Measurements from ENCODE around the gene SFTPA2.
"Not testable (repeated sequence)": the region's sequence is repeated elsewhere in the genome, so short reads cannot be mapped to it uniquely, and the experiment has no call there.

SFTPA2 gene

DNA sequence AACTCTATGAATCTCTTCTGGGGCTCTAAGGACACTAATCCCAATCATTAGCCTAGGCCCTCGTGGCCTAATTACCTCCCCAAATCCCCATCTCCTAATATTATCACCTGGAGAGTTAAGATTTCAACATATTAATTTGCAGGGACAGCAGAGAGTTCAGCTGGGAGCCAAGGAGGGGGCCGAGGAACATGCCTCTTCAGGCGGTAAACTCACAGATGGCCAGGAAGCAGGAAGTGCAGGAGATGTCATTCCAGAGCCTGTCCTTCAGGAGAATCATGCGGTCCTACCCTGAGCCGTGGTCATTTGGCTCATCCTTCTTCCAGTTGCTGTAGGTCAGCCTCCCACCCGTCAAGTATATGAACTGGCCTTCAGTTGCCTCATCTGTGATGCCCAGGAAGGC, 21.9 kb upstream of the SFTPA2 start:
- CTCF ChIA-PET = no interaction called here
- TF ChIP-seq FOXK2 (IDR thresholded peaks at IDR 0.05) (no peak), NFRKB (IDR thresholded peaks at IDR 0.05) (no peak)
- DNase-seq (ENCODE audit: extremely low spot score) = no peak
- POLR2A ChIA-PET = no interaction called here

DNA sequence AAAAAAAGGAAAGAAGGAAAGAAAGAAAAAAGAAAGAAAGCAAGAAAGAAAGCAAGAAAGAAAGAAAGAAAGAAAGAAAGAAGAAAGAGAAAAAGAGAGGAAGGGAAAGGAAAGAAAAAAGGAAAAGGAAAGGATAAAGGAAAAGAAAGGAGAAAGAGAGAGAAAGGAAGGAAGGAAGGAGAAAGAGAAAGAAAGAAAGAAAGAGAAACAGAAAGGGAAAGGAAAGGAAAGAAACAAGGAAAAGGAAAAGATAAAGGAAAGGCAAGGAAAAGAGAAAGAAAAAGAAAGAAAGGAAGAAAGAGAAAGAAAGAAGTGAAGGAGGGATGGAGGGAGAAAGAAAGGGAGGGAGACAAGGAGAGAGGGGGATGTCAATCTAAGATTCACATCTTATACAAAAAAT, 20.8 kb upstream of the SFTPA2 start:
- TF ChIP-seq TARDBP (IDR thresholded peaks at IDR 0.05) = no peak
- no peak for TF ChIP-seq SP1 (IDR thresholded peaks at IDR 0.05)
- no peak for TF ChIP-seq FOXA1 (IDR thresholded peaks at IDR 0.05)
- TF ChIP-seq SUZ12 (IDR thresholded peaks at IDR 0.05) = no peak
- no peak for TF ChIP-seq ARNT (IDR thresholded peaks at IDR 0.05)
- TF ChIP-seq L3MBTL2 (conservative IDR thresholded peaks at IDR 0.05) = no peak
- TF ChIP-seq, protein P1, sequence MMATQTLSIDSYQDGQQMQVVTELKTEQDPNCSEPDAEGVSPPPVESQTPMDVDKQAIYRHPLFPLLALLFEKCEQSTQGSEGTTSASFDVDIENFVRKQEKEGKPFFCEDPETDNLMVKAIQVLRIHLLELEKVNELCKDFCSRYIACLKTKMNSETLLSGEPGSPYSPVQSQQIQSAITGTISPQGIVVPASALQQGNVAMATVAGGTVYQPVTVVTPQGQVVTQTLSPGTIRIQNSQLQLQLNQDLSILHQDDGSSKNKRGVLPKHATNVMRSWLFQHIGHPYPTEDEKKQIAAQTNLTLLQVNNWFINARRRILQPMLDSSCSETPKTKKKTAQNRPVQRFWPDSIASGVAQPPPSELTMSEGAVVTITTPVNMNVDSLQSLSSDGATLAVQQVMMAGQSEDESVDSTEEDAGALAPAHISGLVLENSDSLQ (IDR thresholded peaks at IDR 0.05) = no peak
- no peak for TF ChIP-seq CTBP1 (IDR thresholded peaks at IDR 0.05; ENCODE audit: borderline replicate concordance)
- no peak for TF ChIP-seq FOXM1 (IDR thresholded peaks at IDR 0.05; ENCODE audit: borderline replicate concordance)
- TF ChIP-seq NFRKB (IDR thresholded peaks at IDR 0.05) = no peak
- TF ChIP-seq ELF4 (IDR thresholded peaks at IDR 0.05) = no peak
- TF ChIP-seq BHLHE40 (IDR thresholded peaks at IDR 0.05; ENCODE audit: borderline replicate concordance) = no peak
- TF ChIP-seq FOXK2 (IDR thresholded peaks at IDR 0.05) = no peak
- no peak for TF ChIP-seq HDGF (IDR thresholded peaks at IDR 0.05; ENCODE audit: borderline replicate concordance)
- no peak for TF ChIP-seq LEF1 (IDR thresholded peaks at IDR 0.05; ENCODE audit: borderline replicate concordance)
- no peak for TF ChIP-seq ZNF384 (IDR thresholded peaks at IDR 0.05)
- DNase-seq (ENCODE audit: extremely low spot score) = no peak
- CTCF ChIA-PET = interaction anchor here (0.6 kb wide), 1 partner anchor 415 kb away, joined by 3 read pairs; no protein-coding TSS in a partner anchor
- POLR2A ChIA-PET = no interaction called here

DNA sequence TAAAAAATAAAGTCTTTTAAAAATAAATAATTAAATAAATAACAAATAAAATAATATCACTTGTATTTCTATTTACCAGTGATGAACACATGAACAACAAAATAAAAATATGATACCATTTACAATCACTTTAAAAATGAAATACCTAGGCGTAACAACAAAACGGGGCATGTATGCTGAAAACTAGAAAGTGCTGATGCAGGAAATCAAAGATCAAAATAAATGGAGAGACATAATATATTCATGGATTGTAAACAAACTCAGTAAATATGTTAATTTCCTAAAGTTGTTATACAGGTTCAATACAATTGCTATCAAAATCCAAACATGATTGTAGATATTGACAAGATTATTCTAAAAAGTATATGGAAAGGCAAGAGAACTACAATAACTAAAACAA, 19.2 kb upstream of the SFTPA2 start:
- CTCF ChIA-PET = no interaction called here
- TF ChIP-seq SP1 (IDR thresholded peaks at IDR 0.05) (no peak), CTBP1 (IDR thresholded peaks at IDR 0.05; ENCODE audit: borderline replicate concordance) (no peak), ZNF384 (IDR thresholded peaks at IDR 0.05) (no peak), FOXA1 (IDR thresholded peaks at IDR 0.05) (no peak), LEF1 (IDR thresholded peaks at IDR 0.05; ENCODE audit: borderline replicate concordance) (no peak)
- TF ChIP-seq, protein P1 (IDR thresholded peaks at IDR 0.05) = no peak
- POLR2A ChIA-PET = no interaction called here
- DNase-seq (ENCODE audit: extremely low spot score) = no peak

DNA sequence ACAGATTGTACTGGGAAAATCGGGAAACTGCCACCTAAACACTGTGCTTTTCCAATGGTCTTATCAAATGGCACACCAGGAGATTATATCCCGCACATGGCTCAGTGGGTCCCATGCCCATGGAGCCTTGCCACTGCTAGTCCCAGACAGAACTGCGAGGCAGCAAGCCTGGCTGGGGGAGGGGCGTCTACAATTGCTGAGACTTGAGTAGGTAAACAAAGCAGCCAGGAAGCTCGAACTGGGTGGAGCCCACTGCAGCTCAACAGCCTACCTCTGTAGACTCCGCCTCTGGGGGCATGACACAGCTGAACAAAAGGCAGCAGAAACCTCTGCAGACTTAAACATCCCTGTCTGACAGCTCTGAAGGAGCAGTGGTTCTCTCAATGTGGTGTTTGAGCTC, 10.4 kb upstream of the SFTPA2 start:
- CTCF ChIA-PET; DNase-seq (ENCODE audit: extremely low spot score); POLR2A ChIA-PET: not testable (repeated sequence)

DNA sequence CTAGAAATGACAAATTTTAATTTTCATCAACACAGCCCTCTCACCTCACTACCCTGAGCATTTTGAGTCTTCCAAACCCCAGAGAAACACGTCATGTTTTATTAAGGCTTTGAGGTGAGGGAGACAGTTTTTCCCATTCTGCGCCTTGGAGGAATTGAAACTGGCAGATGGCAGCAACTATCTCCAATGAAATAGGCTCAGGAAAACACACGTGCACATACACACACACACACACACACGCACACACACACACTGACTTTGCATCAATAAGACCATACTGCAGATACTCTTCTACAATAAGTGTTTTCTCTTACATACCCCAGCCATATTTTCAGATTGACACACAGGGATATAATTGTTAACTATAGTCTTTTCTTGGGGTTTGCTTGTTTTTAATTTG, 3.2 kb upstream of the SFTPA2 start:
- ChIA-PET POLR2A (no interaction called here), CTCF (no interaction called here)
- TF ChIP-seq HDGF (IDR thresholded peaks at IDR 0.05; ENCODE audit: borderline replicate concordance) (no peak), NFRKB (IDR thresholded peaks at IDR 0.05) (no peak), SUZ12 (IDR thresholded peaks at IDR 0.05) (no peak), LEF1 (IDR thresholded peaks at IDR 0.05; ENCODE audit: borderline replicate concordance) (no peak), CTBP1 (IDR thresholded peaks at IDR 0.05; ENCODE audit: borderline replicate concordance) (no peak), FOXM1 (IDR thresholded peaks at IDR 0.05; ENCODE audit: borderline replicate concordance) (no peak), L3MBTL2 (conservative IDR thresholded peaks at IDR 0.05) (no peak), SP1 (IDR thresholded peaks at IDR 0.05) (no peak), TARDBP (IDR thresholded peaks at IDR 0.05) (no peak), ELF4 (IDR thresholded peaks at IDR 0.05) (no peak), FOXA1 (IDR thresholded peaks at IDR 0.05) (no peak), ARNT (IDR thresholded peaks at IDR 0.05) (no peak), FOXK2 (IDR thresholded peaks at IDR 0.05) (no peak)
- TF ChIP-seq, protein P1 (IDR thresholded peaks at IDR 0.05) = no peak
- DNase-seq (ENCODE audit: extremely low spot score) = no peak

DNA sequence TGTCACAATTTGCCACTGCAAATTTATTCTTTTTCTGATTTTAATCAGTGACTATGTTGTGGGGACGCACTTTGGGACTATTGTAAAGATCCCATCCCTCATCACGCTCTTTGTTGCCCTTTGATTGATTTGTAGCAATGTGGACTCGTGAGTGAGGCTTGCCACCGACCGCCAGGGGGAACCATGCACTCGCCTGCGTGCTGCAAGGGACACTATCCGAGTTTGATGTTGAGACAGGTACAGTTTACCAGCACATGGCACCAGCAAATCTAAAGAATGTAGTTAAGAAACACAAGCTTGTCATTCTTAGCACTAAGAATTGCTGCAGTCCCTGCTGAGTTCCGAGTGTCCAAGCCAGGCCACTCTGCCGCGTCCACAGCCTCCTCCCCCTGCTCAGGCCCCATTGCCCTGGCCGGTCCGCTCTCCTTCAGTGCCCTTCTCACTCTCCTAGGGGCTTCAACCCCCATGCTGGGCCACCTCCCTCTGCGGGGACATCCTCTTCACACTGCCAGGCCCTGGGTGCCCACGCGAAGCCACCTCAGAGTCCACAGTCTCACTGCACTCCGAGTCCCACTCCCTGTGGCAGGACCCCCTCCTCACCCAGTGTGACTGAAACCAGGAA, 2.0 kb upstream of the SFTPA2 start:
- CTCF ChIA-PET = no interaction called here
- DNase-seq (ENCODE audit: extremely low spot score) = peak; percentile 76
- TF ChIP-seq, protein P1 (IDR thresholded peaks at IDR 0.05) = peak; percentile 78
- no peak for TF ChIP-seq FOXM1 (IDR thresholded peaks at IDR 0.05; ENCODE audit: borderline replicate concordance)
- POLR2A ChIA-PET = no interaction called here

DNA sequence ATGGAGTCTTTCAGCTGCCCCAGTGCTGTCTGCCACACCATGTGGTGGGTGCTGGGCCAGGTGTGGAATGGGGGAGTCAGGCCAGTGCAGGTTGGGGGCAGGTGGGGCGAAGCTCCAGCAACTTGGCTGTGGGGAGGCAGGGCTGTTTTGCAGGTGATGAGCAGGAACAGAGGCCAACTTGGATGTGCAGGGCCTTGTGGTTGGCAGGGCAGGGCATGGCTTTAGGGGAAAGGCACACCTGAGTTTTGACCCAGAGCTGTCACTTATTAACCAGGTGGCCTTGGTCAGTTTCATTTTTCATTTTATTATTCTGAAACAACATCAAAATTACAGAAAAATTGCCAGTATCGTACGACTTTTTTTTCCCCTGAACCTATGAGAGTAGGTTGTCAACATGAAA, 1.1 kb upstream of the SFTPA2 start:
- CTCF ChIA-PET = no interaction called here
- POLR2A ChIA-PET = no interaction called here
- TF ChIP-seq NFRKB (IDR thresholded peaks at IDR 0.05) (no peak), L3MBTL2 (conservative IDR thresholded peaks at IDR 0.05) (no peak), ELF4 (IDR thresholded peaks at IDR 0.05) (no peak), BHLHE40 (IDR thresholded peaks at IDR 0.05; ENCODE audit: borderline replicate concordance) (no peak), FOXK2 (IDR thresholded peaks at IDR 0.05) (no peak), LEF1 (IDR thresholded peaks at IDR 0.05; ENCODE audit: borderline replicate concordance) (no peak), HDGF (IDR thresholded peaks at IDR 0.05; ENCODE audit: borderline replicate concordance) (no peak), SUZ12 (IDR thresholded peaks at IDR 0.05) (no peak), SP1 (IDR thresholded peaks at IDR 0.05) (no peak), TARDBP (IDR thresholded peaks at IDR 0.05) (no peak), FOXM1 (IDR thresholded peaks at IDR 0.05; ENCODE audit: borderline replicate concordance) (no peak), ARNT (IDR thresholded peaks at IDR 0.05) (no peak), FOXA1 (IDR thresholded peaks at IDR 0.05) (no peak)
- TF ChIP-seq, protein P1 (IDR thresholded peaks at IDR 0.05) = no peak
- no peak for DNase-seq (ENCODE audit: extremely low spot score)
